Activated T-cell treated with anti-CD3 and anti-CD28 coated beads for 24 hours (primary cell): ENCODE data around the gene CA10.

Experiments
- DNase-seq: peaks from one replicate; pipeline ENCODE4 v3.0.0-alpha.2; 2020; ENCODE audit warnings: low read depth

Gene CA10

DNA sequence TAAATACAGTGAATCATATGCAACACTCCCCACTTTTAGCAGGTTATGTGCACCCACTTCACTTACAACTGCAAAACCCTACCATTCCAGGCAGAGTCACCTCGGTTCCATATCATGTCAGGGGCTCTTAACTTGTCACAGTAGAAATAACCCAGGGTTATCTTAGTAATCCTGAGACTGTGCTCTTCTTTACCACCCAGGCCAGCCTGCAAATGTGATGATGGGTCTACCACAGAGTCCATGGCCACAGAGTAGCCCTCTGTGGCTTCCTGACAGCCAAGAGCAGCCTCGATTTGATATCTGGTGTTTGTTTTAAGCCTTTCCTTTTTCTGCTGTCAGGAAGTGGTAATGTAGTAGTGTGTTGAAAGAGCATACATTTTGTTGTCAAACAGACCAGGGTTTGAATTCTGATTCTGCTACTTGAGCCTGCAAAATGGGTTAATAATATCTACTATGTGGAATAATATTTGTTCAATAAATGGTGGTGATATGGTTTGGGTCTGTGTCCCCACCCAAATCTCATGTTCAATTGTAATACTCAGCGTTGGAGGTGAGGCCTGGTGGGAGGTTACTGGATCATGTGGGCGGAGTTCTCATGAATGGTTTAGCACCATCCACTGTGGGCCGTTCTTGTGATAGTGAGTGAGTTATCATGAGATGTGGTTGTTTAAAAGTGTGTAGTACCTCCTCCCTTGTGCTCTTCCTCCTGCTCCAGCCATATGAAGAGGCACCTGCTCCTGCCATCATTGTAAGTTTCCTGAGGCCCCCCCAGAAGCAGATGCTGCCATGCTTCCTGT lies 481.6 kb downstream of the CA10 start:
- no peak for DNase-seq

DNA sequence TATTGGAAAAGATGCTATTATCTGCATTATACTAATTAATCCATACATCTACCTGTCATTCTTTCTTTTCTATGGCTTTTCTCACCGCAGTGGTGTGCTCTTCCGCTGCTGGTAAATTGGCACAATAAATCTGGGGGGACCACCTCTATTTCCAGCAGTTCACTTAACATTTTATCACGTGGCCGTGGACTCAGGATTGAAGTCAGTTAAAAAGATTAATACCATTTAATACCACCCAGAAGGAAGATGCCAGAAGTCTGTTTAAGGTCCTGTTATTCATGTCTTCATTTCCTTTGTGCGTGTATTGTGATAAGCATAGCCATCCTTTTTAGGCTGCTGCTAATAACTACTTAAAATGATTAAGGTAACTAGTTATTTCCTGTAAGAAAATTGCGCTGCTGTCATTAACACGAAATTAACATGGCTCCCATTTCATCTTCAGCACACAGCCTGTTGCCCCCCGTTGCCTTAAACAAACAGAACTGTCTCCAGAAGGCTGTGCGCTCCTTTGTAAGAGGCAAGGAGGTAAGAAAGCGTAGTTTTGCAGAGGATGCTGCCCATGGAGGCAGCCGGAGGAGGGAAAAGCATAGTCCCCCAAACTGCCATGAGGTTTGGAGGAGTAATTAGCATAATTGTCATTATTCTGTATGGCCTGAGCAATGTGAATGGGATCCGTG lies 483.8 kb downstream of the CA10 start:
- DNase-seq, result no peak

DNA sequence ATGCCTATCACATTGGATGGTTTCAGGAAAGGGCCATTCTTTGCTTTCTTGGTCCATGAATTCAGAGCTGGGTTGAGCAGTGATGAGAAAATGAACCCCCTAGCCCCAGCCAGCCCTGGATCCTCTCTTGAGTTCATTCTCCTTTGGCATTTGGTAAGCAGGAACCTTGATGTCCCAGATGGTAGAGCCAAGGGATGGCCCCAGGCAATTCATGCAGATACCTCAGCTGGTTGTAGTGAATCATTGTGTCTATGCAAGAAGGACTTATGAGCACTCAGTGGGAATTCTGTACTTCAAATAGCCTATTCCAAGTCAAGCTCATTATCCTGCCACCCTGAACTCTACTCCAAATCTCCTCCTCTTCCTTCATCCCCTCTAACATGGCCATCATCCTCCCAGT lies 485.4 kb downstream of the CA10 start:
- no peak for DNase-seq

DNA sequence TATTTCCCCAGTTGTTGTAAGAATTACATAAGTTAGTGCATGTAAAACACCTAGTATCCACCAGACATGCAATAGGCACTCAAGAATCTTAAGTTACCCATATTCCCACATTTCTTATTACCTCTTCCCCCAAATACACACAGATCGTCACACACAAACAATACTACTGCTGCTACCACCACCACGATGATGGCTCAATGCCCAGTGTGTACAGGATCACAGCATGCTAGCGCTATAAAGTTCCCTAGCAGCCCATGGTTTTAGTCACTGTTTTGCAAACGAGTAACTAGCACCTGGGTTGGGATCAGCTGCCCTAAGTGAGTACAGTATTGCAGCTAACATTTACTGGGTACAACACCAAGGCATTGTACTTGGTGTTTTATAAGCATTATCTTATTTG lies 486.4 kb downstream of the CA10 start:
- DNase-seq, result no peak

DNA sequence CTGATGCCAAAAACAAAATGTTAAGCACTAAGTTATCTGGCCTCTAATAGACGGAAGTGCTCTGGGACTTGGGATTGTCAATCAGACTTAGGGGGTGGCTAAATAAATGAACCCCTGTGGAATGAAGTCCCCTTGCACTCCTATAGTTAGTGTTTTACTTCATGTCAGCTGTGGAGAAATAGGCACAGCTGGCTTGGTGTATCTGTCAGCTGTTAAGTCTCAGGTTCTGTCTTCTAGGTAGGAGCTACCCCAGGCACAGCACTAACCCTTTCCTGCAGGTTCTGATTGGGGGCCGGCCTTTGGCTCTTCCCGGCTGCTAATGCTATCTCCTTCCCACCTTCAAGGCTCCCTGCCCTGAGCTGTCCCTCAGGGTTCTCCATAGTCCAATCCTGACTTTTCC lies 487.6 kb downstream of the CA10 start:
- DNase-seq, result no peak

DNA sequence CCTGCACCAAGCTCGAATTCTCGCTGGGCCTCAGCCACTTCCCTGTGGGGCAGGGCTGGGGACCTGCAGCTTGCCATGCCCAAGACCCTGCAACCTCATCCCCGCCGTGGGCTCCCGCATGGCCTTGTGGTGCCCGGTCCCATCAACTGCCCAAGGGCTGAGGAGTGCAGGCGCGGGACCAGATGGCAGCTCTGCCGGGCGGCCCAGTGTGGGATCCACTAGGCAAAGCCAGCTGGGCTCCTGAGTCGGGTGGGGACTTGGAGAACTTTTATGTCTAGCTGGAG lies 489.6 kb downstream of the CA10 start:
- DNase-seq, result no peak

DNA sequence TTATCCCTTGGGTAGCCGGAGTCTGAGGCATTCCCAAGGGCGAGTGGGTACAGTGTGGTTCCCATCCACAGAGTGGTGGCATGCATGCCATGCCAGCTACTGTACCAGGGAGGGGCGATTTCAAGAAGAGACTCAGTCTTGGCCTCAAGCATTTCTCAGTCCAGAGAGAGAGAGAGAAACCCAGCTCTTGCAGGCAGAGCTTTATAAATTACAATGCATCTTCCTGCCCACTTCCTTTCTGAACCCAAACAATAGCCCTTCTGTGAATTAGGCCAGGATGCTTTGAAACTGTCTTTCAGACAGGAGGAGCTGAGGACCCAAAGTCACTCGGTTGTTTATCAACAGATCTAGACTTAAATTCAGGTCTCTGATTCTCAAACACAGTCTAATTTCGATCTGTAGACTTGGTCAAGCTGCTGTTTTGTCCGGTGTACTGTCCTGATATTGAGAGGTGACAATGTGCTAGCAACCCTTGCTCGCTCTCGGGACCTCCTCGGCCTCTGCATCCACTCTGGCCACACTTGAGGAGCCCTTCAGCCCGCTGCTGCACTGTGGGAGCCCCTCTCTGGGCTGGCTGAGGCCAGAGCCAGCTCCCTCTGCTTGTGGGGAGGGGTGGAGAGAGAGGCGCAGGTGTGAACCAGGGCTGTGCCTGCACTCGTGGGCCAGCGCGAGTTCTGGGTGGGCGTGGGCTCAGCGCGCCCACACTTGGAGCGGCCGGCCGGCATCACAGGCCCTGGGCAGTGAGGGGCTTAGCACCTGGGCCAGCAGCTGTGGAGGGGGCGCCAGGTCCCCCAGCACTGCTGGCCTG lies 490.2 kb downstream of the CA10 start:
- DNase-seq, result no peak

DNA sequence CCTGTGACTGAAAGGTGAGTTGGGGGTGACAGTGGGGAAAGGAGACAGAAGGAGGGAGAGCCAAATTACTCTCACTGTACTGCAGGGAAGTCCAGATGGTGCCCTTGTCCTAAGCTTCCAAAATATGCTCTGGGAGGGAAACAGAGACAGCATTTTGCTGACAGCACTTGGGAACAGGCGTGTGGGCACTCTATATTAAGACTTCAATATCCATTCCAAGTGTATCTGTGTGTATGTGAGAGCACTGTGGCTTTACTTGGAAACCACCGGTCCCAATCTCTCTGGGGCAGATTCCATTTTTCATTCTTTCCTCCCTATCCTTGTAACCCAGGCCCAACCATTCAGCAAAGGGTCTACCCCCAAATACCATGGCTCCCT lies 490.8 kb downstream of the CA10 start:
- no peak for DNase-seq

DNA sequence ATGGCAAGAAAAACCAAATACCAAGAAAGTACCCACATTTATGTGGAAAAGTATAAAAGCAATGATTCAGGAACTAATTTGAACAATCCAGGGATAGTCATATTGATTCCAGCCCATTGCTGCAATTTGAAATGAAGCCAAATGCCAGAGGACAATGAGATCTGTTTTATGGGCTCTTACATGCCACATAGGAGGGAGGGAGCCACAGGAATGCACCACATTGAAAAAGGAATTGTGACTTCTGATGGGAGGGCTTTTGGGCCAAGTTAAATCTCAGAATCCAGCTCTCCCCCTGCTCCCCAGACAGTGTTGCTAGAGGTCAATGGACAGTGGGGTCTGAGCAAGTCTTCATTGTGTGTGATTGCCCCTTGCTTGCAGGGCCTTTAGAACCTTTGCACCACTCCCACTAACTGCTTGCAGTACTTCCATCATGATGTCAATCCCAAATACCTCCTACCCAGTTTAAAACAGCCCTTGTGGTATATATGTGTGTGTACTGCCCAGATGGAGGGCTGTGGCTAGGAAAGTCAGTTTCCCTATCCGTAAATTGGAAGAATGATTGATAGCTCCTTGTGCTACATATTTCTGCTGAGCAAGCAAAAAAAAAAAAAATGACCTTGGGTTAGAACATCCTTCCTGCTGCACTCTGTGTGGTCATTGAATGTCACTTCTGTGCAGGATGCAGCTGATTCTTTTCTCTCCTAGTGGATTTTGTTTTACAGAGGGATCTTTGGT lies 491.4 kb downstream of the CA10 start:
- DNase-seq, result no peak

DNA sequence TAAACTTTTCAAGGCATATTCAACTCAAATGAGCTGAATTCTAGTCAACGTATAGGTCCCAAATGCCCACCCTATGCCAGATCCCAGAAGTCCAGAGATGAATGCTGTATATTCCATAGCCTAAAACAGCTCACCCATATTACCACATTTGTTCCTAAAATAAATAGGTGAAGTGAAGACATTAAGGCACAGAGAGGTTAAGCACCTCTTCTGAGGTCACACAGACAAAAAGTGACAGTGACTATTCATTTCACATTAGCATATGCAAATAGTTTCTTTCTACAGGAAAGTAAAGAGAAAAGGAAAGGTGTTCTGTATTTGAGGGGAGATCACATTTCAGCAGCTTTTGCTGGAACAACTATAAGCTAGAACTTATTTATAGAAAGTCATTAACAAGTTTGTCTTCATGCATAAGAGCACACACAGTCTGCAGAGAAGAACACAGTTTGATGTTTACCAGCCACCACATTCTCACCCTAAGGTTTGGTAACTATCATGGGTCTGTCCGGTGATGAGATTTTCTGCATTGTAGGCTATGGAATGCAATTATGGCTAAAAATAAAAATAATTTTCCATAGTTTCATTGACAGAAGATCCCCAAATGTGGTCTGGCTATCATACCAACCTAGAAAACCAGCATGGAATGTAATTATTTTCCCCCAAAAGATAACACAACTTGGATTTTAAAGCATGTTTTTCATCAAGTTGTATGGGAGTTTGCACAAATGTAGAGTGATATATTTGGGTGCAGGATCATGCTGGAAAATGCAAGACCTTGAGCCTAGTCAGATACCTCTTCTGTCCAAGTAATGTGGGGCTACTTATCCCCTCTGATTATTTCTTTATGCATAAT lies 496.1 kb downstream of the CA10 start:
- no peak for DNase-seq

DNA sequence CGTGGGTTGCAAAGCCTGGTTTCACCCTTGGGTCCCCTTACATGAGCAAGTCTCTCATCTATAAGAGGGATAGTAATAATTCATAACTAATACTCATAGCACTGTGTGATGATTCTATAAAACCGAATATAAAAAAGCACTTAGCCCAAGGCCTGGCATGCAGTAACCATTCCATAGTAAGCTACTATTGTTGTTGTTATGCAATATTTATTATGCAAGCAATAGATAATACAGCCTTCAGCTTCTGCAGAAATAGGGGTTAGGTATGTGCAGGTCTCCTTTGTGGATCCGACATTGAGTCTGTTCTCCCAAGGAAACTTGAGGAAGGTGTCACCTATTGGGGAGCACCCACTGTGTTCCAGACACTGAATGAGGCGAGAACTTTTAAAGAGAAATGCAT lies 497.1 kb downstream of the CA10 start:
- DNase-seq, result no peak

DNA sequence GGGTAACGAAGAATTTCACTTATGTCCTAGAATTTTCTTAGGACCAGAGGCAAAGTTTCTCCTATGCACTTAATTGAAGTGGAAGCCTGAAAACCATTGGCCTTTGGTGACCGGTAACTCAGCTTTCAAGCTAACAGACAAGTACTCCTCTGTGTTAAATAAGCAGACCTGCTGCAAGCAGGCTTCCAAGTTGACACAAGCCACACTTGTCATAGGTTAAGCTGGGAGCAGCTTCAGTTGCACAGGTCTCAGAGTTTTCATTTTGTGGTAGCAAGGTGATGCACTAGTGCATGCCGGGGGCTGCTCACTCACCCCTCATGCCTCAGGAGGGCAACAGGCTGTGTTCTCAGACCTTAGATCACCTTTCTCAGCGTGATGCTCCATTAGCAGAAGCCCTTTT lies 498.2 kb downstream of the CA10 start:
- no peak for DNase-seq

DNA sequence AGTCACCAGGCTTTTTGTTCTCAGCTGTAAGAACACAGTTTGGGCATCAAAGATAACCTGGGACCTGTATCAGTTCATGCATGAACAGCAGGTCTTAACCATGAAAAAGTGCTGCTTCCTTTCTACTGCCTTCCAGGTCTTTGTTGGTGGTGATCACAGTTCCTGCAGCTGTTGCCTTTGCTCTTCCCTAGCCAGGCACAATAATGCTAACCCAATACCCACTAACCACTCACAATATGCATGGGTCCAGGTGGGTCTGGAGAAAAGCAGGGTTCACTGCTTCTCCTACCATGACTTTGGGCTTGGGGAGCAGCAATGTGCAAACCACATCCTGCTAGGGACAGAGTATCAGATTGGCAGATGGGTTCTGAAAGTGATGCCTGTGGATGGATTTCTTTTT lies 501.3 kb downstream of the CA10 start:
- DNase-seq, result no peak

DNA sequence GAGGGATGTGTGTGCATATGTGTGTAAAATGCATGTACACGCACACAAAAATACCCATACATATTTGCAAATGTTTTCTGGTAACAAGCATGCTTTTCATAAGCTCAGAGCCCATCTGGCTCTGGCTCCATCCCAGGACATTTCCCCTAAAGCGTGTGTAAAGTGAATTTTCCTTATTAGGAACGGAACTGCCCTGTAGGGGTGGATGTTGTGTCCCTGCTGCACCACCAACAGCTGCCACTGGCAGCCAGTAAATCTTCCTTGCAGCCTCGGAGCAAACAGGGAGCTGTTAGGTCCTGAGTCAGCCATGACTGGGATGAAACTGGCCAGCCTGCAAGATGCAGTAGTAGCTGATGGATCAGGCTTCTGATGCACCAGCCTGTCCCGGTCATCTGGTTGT lies 504.6 kb downstream of the CA10 start:
- no peak for DNase-seq

DNA sequence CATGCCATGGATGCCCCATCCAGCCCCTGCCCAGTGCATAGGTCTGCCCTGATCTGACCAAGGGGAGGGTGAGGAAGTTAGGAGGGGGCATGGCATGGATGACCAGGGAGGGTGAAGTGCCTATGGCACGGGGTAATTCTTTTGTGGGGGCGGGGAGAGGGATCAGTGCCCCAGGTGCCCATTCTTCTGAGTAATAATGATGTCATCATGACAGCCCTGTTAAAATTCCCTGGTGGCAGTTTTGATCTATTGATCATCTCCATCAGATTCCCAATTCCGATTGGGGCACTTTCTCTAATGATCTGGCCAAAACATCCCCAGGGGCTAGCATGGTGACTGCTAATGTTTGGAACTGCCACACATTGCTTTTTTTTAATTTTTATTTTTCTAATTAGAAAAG lies 506.0 kb downstream of the CA10 start:
- DNase-seq, result no peak

DNA sequence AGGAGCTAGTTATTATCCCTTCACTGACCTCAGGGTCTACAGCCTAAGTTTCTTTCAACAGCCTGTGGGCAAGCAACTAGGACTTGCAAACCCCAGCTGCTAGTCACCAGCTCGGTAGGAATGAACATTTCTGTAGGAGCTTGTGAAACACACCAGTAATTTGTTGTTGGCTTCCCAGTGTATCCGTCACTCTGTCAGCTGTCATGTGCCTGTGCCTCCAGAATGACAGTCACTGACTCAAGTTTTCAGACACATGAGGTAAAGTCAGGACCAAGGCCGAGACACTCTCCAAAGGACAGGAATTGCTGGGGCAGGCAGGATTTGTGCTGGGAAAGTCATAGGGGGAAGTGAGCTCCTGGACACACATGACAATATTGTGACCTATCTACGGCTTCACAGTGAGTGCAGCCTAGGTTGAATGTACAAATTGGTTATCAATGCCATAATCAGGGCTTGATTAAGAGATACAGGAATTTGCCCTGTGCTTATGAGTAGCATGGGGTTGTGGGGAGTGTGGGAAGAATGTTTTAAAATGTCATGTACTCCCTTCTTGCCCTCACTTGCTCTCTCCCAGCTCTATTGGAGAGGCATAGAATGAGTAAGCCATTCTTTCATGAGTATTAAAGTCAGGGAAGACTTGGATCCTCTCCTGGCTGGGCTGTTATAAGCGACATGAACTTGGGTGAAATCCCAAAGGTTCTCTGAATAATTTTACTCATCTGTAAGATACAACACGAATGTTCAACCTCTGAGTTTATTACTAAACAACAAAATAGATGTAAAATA lies 506.8 kb downstream of the CA10 start:
- no peak for DNase-seq

DNA sequence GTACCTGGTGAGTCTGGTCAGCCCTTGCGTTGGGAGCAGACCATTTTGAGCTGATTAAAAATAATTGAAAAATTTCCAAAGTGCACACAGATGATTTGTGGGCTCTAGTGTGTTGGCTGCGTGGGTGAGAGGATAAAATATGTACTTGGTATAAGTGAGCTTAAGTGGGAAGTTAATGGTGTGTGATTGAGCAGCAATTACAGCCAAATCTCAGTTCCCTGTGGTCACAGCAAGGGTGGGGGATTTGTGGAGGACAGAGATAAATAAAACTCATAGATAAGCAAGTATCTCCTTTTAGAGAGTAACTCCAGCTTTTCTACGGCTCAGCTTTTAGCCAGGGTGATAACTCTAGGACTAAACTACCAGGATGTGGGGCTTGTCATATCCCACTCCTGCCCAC lies 507.7 kb downstream of the CA10 start:
- DNase-seq, result no peak

DNA sequence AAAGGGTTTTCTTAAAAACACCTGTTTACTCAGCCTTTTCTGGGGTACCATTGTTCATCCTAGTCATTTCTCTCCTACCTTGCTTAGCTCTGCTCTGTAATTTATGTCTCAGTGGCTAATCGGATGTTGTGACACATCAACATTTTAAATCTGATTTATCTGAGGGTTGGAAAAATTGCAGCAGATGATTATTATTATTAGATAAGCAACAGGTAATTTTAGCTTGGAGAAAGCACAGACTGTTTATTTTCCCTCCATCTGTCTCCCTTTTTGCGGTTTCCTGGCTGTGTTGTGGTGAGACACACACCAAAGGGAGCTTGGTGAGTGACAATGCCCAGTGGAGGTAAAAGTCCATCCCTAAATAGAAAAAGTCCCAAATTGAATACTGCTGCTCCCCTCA lies 508.3 kb downstream of the CA10 start:
- DNase-seq, result no peak

DNA sequence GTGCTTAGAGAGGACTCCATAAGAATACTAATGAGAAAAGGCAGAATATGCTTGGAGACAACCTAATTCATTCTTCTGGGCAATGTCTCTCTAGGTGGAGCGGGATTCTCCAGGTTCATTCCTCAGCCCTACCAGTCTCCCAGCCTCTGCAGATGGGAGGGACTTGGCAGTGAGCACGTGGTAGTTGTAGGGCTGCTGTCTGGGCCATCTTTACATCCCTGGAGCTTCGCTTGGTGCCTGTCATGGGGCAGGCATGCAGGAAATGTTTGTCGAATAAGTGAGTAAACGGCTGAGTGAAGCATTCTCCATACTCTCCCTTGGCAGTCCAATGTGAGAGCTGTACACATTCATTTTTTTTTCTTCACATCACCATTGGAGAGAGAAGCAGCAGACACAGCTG lies 510.7 kb downstream of the CA10 start:
- no peak for DNase-seq

DNA sequence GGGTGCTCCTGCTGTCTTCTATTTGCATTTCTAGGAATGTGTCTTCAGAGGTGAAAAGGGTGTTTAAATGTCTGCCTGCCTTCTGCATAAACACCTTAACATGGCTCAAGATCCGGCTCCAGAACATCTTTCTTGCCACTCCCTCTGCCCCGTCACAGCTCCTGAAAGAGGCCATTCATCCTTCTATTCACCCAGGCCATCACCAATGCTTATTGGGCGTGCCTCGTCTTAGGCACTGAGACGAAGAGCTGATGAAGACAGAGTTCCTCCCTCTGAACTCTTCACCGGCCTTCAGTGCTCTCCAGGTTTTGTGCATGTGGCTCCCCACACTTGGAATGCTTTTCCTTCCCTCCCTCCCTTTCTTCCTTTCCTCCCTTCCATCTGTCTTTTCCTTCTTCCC lies 511.4 kb downstream of the CA10 start:
- no peak for DNase-seq

DNA sequence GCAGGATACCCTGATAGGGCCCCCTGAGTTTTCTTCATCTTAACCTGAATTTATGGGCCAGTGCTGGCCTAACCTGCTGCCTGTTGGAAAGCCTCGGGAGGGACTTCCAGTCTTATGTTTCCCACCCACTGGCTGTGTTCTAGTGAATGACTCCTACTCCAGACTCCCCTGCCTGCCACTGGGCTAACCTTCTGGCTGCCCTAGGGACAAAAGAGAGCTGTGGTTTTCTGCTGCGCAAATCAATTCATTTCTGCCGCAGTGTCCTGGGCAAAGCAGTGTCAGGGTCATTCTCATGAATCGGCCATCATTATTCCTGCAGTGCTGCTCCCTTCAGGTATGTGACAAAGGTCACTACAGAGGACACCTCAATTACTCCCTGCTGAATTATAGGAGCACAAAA lies 512.0 kb downstream of the CA10 start:
- no peak for DNase-seq
